Vagina (tissue), 2 donors: ENCODE data around the gene NHLRC1.

ENCODE experiments used
- POLR2A ChIP-seq, 2 donors: fragments of 450-650 bp; IDR thresholded peaks; one replicate each; pipeline ENCODE4 v1.6.1; 2017; ENCODE audit warnings: antibody characterized with exemption in 2 of 2, mild to moderate bottlenecking in 2 of 2, moderate library complexity in 2 of 2
- POLR2AphosphoS5 ChIP-seq, 2 donors: sonication (generic); formaldehyde crosslinking; IDR thresholded peaks; one replicate each; pipeline ENCODE4 v1.9.0; 2017; ENCODE audit warnings: antibody characterized with exemption in 2 of 2, mild to moderate bottlenecking in 2 of 2, low read depth in 1 of 2; ENCODE audit not compliant: insufficient read depth in 1 of 2
- TF ChIP-seq, protein P1 (sequence below), 3 experiments: fragments of 450-650 bp in 2 of 3; fragments of 200-600 bp in 1 of 3; sonication (generic) in 1 of 3; IDR thresholded peaks; one replicate each; pipeline ENCODE4 v1.5.1; 2017 to 2019; ENCODE audit warnings: antibody characterized with exemption in 3 of 3, mild to moderate bottlenecking in 2 of 3, moderate library complexity in 2 of 3

DNA sequence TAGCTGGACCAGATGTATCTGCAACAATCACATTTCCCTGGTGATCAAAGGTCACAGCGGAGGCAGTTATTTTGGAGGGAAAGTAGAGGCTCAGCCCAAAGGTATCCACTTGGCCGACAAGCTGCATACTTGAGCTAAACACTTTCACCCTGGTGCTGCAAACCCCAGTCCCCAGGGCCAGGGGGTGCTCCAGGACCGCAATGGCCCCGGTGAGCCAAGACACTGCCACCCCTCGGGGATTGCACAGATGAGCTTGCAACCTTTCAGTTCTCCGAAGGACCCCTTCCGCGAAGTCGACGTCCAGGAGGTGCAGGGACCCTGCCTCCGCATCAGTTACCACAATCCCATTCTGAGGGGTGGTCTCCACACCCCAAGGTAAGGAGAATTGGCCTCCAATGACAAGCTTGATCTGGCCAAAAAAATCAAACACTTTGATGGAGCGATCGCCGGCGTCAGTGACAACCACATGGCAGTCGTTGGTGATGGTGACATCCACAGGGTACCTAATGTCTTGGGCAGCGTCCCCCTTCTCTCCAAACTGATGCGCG, 823 bp downstream of the NHLRC1 start:
- TF ChIP-seq, protein P1, sequence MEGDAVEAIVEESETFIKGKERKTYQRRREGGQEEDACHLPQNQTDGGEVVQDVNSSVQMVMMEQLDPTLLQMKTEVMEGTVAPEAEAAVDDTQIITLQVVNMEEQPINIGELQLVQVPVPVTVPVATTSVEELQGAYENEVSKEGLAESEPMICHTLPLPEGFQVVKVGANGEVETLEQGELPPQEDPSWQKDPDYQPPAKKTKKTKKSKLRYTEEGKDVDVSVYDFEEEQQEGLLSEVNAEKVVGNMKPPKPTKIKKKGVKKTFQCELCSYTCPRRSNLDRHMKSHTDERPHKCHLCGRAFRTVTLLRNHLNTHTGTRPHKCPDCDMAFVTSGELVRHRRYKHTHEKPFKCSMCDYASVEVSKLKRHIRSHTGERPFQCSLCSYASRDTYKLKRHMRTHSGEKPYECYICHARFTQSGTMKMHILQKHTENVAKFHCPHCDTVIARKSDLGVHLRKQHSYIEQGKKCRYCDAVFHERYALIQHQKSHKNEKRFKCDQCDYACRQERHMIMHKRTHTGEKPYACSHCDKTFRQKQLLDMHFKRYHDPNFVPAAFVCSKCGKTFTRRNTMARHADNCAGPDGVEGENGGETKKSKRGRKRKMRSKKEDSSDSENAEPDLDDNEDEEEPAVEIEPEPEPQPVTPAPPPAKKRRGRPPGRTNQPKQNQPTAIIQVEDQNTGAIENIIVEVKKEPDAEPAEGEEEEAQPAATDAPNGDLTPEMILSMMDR (IDR thresholded peaks at IDR 0.05) = no peak
- TF ChIP-seq POLR2AphosphoS5 (IDR thresholded peaks at IDR 0.05; ENCODE audit: insufficient read depth in 1 of 2, low read depth in 1 of 2) (no peak), POLR2A (IDR thresholded peaks at IDR 0.05) (no peak)
